B cell (primary cell): Measurements from ENCODE around the gene ZNF138. TPM values are rescaled to one million over a fixed set of nuclear protein-coding genes. Genes with fewer than 3 reads are reported as not detected.

ENCODE experiments used
- ATAC-seq: fragments of 200-7000 bp; cut with Tn5 transposase; one replicate; pipeline ENCODE4 v1.10.0; 2021; ENCODE audit warnings: low read depth, mild to moderate bottlenecking, moderate number of reproducible peaks, moderate library complexity
- CTCF ChIA-PET: fragments of 350-600 bp; sonication (Branson Sonifier 250); formaldehyde crosslinking; loops from one replicate; lab custom pipeline; 2021; ENCODE audit warnings: antibody characterized with exemption, inconsistent platforms; lab: Charles Lee
- POLR2A ChIA-PET: fragments of 350-600 bp; sonication (Branson Sonifier 250); formaldehyde crosslinking; loops from one replicate; lab custom pipeline; 2021; ENCODE audit warnings: antibody characterized with exemption; lab: Charles Lee
- DNase-seq: peaks from one replicate; pipeline ENCODE4 v3.0.0; 2013
- H2AFZ ChIP-seq: 2 replicates; pipeline ENCODE4 v1.6.1; 2012; ENCODE audit warnings: mild to moderate bottlenecking, low read depth, low read length; ENCODE audit not compliant: insufficient read depth, poor library complexity, severe bottlenecking
- H3K27ac ChIP-seq, 2 donors: 1 replicate in 1 of 2; 2 replicates in 1 of 2; pipeline ENCODE4 v1.5.1; 2012 to 2013; ENCODE audit warnings: low read length in 2 of 2, mild to moderate bottlenecking in 2 of 2, moderate library complexity in 1 of 2
- H3K27me3 ChIP-seq, 4 experiments: fragments of 200-600 bp in 1 of 4; sonication (generic) in 1 of 4; replicated peaks in 1 of 4; 1 replicate in 2 of 4; 2 replicates in 2 of 4; pipeline versions ENCODE4 v1.6.1 to v1.7.0; 2013 to 2016; ENCODE audit warnings: low read length in 3 of 4, mild to moderate bottlenecking in 2 of 4, mixed read lengths in 1 of 4, moderate library complexity in 1 of 4; ENCODE audit not compliant: insufficient read depth in 4 of 4, control insufficient read depth in 3 of 4; ENCODE audit errors: control extremely low read depth in 1 of 4
- H3K36me3 ChIP-seq, 2 experiments: replicated peaks in 1 of 2; 1 replicate in 1 of 2; 2 replicates in 1 of 2; pipeline versions ENCODE4 v1.6.1 to v1.7.1; 2013; ENCODE audit warnings: low read length in 1 of 2; ENCODE audit not compliant: insufficient read depth in 2 of 2, control insufficient read depth in 1 of 2; ENCODE audit errors: control extremely low read depth in 1 of 2, extremely low read depth in 1 of 2
- H3K4me1 ChIP-seq, 2 donors: fragments of 200-600 bp in 1 of 2; sonication (generic) in 1 of 2; 1 replicate in 1 of 2; 2 replicates in 1 of 2; pipeline versions ENCODE4 v1.5.1 to v1.6.1; 2013 to 2017; ENCODE audit warnings: low read length in 2 of 2; ENCODE audit not compliant: control insufficient read depth in 2 of 2, insufficient read depth in 2 of 2
- H3K4me2 ChIP-seq: replicated peaks from 2 replicates; pipeline ENCODE3; 2012; ENCODE audit warnings: mild to moderate bottlenecking, low read depth, low read length; ENCODE audit not compliant: poor library complexity, severe bottlenecking
- H3K4me3 ChIP-seq, 5 experiments: fragments of 200-600 bp in 1 of 5; sonication (generic) in 1 of 5; 1 replicate in 3 of 5; 2 replicates in 2 of 5; pipeline versions ENCODE4 v1.5.1 to v1.7.0; 2011 to 2016; ENCODE audit warnings: low read length in 4 of 5, mild to moderate bottlenecking in 4 of 5, low read depth in 2 of 5, control low read depth in 1 of 5, moderate library complexity in 1 of 5; ENCODE audit not compliant: insufficient read depth in 1 of 5; ENCODE audit errors: control extremely low read depth in 1 of 5, extremely low read depth in 1 of 5
- H3K79me2 ChIP-seq: fragments of 200-600 bp; sonication (generic); one replicate; pipeline ENCODE4 v1.6.0; 2016; ENCODE audit warnings: low read length; ENCODE audit not compliant: control insufficient read depth, insufficient read depth
- H3K9ac ChIP-seq: fragments of 200-600 bp; sonication (generic); 2 replicates; pipeline ENCODE4 v1.6.1; 2017; ENCODE audit warnings: mild to moderate bottlenecking, low read length, moderate library complexity
- H3K9me3 ChIP-seq, 3 donors: one replicate each; pipeline versions ENCODE4 v1.6.1 to v1.7.1; 2013; ENCODE audit warnings: low read length in 2 of 3; ENCODE audit not compliant: control insufficient read depth in 2 of 3, insufficient read depth in 1 of 3; ENCODE audit errors: control extremely low read depth in 1 of 3
- H4K20me1 ChIP-seq: 2 replicates; pipeline ENCODE4 v1.6.0; 2012; ENCODE audit warnings: mild to moderate bottlenecking, low read length; ENCODE audit not compliant: insufficient read depth, control insufficient read depth, poor library complexity, severe bottlenecking
- H3K27ac Mint-ChIP-seq: one replicate; pipeline ENCODE4 v1.8.0; 2021; ENCODE audit warnings: mixed read lengths
- H3K27me3 Mint-ChIP-seq: one replicate; pipeline ENCODE4 v1.8.0; 2021; ENCODE audit warnings: mixed read lengths
- H3K4me1 Mint-ChIP-seq: one replicate; pipeline ENCODE4 v1.8.0; 2021; ENCODE audit warnings: mixed read lengths
- H3K4me3 Mint-ChIP-seq: one replicate; pipeline ENCODE4 v1.8.0; 2021; ENCODE audit warnings: mixed read lengths
- H3K9me3 Mint-ChIP-seq: one replicate; pipeline ENCODE4 v1.8.0; 2022; ENCODE audit warnings: mixed read lengths; ENCODE audit not compliant: insufficient read depth
- EZH2 ChIP-seq: IDR thresholded peaks from 2 replicates; pipeline ENCODE4 v1.6.1; 2012; ENCODE audit warnings: borderline replicate concordance, low read depth, mild to moderate bottlenecking, moderate library complexity, low read length; ENCODE audit not compliant: insufficient read depth, poor library complexity, severe bottlenecking
- WGBS: methylation state at CpG from one replicate; pipeline ENCODE4 v1.1.5; 2013; ENCODE audit warnings: missing lambda C conversion rate; ENCODE audit not compliant: insufficient coverage; 5-methylcytosine and 5-hydroxymethylcytosine counted together
- intact Hi-C: fragments of 100-400 bp; cut with micrococcal nuclease; formaldehyde crosslinking; loops from one replicate; pipeline ENCODE4 v1.10.0; 2022
- polyA plus RNA-seq: library from polyadenylated mRNA; depleted of rRNA; stranded (reverse); fragments of >200 nt; gene quantifications from 2 replicates; pipeline ENCODE4 v1.2.3, GENCODE V29; 2012
- total RNA-seq, 2 donors: library from RNA; stranded (reverse); fragments of 120-200 nt in 1 of 2; gene quantifications; 1 replicate in 1 of 2; 2 replicates in 1 of 2; pipeline versions ENCODE4 v1.2.3 to v1.2.4, GENCODE V29; 2013 to 2022
- TF ChIP-seq, protein P1 (sequence below): fragments of 200-600 bp; IDR thresholded peaks from one replicate; pipeline ENCODE4 v1.8.0; 2022; ENCODE audit warnings: antibody characterized with exemption, mild to moderate bottlenecking

The ZNF138 gene
- total and polyA plus RNA-seq, 2 donors (not counting 1 experiment from before 2014, with no cell fraction given) = 10.1 to 26.6 TPM

DNA sequence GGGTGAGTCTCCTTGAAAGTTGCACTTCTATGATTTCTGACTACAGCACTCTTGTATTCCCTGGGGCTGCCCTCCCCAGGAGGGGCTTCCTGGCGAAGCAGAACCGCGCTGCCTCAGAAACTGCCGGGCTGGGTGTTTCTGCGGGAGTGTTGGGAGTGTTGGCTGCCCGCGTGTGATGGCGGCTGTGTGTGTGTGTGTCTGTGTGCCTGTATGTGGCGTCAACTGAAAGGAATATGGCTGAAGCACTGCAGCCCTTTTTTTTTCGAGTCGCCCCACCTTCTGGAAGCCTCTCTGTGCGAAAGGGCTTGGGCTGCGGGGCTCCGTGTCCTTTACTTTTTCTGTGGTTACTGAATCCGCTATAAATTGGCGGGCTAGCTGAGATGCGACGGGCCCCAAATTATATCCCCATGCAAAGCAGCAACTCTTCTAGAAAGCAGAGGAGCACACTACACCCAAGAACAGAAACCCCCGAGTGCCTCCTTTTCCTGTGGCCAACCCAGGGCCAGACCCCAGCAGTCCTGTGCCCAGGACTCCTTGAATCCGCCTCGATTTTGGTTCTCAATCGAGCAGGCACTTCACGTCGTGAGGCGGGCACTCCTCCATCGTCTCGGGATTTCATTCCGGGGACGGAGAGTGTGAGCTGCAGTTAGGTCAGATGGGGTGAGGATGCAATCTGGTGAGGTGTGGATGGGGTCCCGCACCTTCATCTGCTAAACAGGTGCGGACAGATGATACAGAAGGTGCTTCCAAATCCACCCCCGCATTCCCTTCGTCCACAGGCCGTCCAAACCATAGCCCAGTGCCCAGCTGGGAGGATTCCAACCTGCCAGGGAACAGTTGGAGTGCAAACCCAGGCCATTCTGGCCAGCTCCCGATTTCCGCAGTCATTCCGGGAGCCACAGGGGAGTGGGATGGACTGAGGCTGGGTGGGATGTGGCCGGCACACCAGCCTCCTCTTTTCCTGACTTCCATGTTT, 86.4 kb downstream of the ZNF138 start:
- Mint-ChIP-seq H3K4me3 (no peak overlapping the region), H3K9me3 (no peaks in the 10 kb centered on the region), H3K27ac (no peak overlapping the region), H3K27me3 (peaks cover 52% of the 10 kb centered on the region), H3K4me1 (peaks cover 11% of the 10 kb centered on the region)
- ChIA-PET POLR2A (no interaction called here), CTCF (no interaction called here)
- no peak overlapping the region for H3K4me3 ChIP-seq
- no peaks in the 10 kb centered on the region for H3K79me2 ChIP-seq
- H3K9ac ChIP-seq = no peak overlapping the region
- ATAC-seq = no peak
- TF ChIP-seq, protein P1, sequence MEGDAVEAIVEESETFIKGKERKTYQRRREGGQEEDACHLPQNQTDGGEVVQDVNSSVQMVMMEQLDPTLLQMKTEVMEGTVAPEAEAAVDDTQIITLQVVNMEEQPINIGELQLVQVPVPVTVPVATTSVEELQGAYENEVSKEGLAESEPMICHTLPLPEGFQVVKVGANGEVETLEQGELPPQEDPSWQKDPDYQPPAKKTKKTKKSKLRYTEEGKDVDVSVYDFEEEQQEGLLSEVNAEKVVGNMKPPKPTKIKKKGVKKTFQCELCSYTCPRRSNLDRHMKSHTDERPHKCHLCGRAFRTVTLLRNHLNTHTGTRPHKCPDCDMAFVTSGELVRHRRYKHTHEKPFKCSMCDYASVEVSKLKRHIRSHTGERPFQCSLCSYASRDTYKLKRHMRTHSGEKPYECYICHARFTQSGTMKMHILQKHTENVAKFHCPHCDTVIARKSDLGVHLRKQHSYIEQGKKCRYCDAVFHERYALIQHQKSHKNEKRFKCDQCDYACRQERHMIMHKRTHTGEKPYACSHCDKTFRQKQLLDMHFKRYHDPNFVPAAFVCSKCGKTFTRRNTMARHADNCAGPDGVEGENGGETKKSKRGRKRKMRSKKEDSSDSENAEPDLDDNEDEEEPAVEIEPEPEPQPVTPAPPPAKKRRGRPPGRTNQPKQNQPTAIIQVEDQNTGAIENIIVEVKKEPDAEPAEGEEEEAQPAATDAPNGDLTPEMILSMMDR = no peak
- no peak for TF ChIP-seq EZH2
- peaks cover 0 to 61% (median 0%) of the 10 kb centered on the region in 3 donors for H3K9me3 ChIP-seq
- WGBS = 97% methylated on average over 37 of the region's 38 CpGs
- H3K27me3 ChIP-seq = peaks cover 0 to 58% (median 11%) of the 10 kb centered on the region in 4 experiments
- intact Hi-C loops = no loop called here
- H3K36me3 ChIP-seq = no peaks in the 10 kb centered on the region
- no peak overlapping the region for H3K4me2 ChIP-seq
- no peaks in the 10 kb centered on the region for H4K20me1 ChIP-seq
- DNase-seq = no peak
- no peak overlapping the region for H3K27ac ChIP-seq
- H3K4me1 ChIP-seq = peaks cover 11 to 18% of the 10 kb centered on the region in 2 donors
- no peak overlapping the region for H2AFZ ChIP-seq
